ENCODE measurements around the gene SPP1. TPM values are rescaled to one million over a fixed set of nuclear protein-coding genes. Genes with fewer than 3 reads are reported as not detected.

The SPP1 gene
- total RNA-seq, 1 experiment from 2014 or later, result not detected

- POLR2A ChIA-PET, result interaction anchor here (0.6 to 1.8 kb wide), 4 partner anchors 11 to 1464 kb away, joined by 3 to 5 read pairs (median 3); no protein-coding TSS in a partner anchor
Observed at GRCh38 chr4:87962398-87963146, 12.9 kb upstream of the SPP1 start.

GRCh38 chr4:87965501-87965975 is 10.0 kb upstream of the SPP1 start:
- intact Hi-C loops (cut with micrococcal nuclease), result no loop called here
- DNase-seq (ENCODE audit: unreplicated experiment), result no peak
- ChIA-PET POLR2A (no interaction called here), CTCF (interaction anchor here (2.3 kb wide), 1 partner anchor 117 kb away, joined by 8 read pairs; no protein-coding TSS in a partner anchor)
- Mint-ChIP-seq H3K4me1 (ENCODE audit: insufficient read depth, unreplicated experiment) (no peaks in the 10 kb centered on the region), H3K27me3 (ENCODE audit: insufficient read depth, unreplicated experiment) (no peaks in the 10 kb centered on the region), H3K36me3 (ENCODE audit: insufficient read depth, unreplicated experiment) (no peaks in the 10 kb centered on the region), H3K4me3 (ENCODE audit: unreplicated experiment) (no peak overlapping the region), H3K9me3 (ENCODE audit: unreplicated experiment) (no peaks in the 10 kb centered on the region), H3K27ac (ENCODE audit: low read depth, unreplicated experiment) (no peak overlapping the region)
- BruUV-seq (replicated peaks), result no TSS peak
- TF ChIP-seq CTCF (IDR thresholded peaks at IDR 0.05; ENCODE audit: unreplicated experiment), result no peak

More at GRCh38 chr4:87962398-87963146, 12.9 kb upstream of the SPP1 start:
- Mint-ChIP-seq H3K36me3 (ENCODE audit: insufficient read depth, unreplicated experiment) (no peaks in the 10 kb centered on the region), H3K27ac (ENCODE audit: low read depth, unreplicated experiment) (peak overlapping the region; percentile 46), H3K27me3 (ENCODE audit: insufficient read depth, unreplicated experiment) (no peaks in the 10 kb centered on the region), H3K9me3 (ENCODE audit: unreplicated experiment) (no peaks in the 10 kb centered on the region), H3K4me1 (ENCODE audit: insufficient read depth, unreplicated experiment) (no peaks in the 10 kb centered on the region), H3K4me3 (ENCODE audit: unreplicated experiment) (no peak overlapping the region)
- CTCF ChIA-PET, result interaction anchor here (0.7 to 3.2 kb wide), 5 partner anchors 11 to 418 kb away, joined by 3 to 19 read pairs (median 6); no protein-coding TSS in a partner anchor
- TF ChIP-seq CTCF (IDR thresholded peaks at IDR 0.05; ENCODE audit: unreplicated experiment), result no peak
- BruUV-seq (replicated peaks), result no TSS peak
- DNase-seq (ENCODE audit: unreplicated experiment), result no peak
- intact Hi-C loops (cut with micrococcal nuclease), result no loop called here

GRCh38 chr4:87966095-87966496 is 9.4 kb upstream of the SPP1 start:
- no peak overlapping the region for H3K27ac Mint-ChIP-seq (ENCODE audit: low read depth, unreplicated experiment)
- ChIA-PET POLR2A (no interaction called here), CTCF (interaction anchor here (1.3 to 1.4 kb wide), 2 partner anchors 12 to 113 kb away, joined by 3 read pairs; no protein-coding TSS in a partner anchor)
- no peak for DNase-seq (ENCODE audit: unreplicated experiment)
- H3K36me3 Mint-ChIP-seq (ENCODE audit: insufficient read depth, unreplicated experiment), result no peaks in the 10 kb centered on the region
- no peaks in the 10 kb centered on the region for H3K4me1 Mint-ChIP-seq (ENCODE audit: insufficient read depth, unreplicated experiment)
- H3K4me3 Mint-ChIP-seq (ENCODE audit: unreplicated experiment), result no peak overlapping the region
- intact Hi-C loops (cut with micrococcal nuclease), result no loop called here
- H3K9me3 Mint-ChIP-seq (ENCODE audit: unreplicated experiment), result no peaks in the 10 kb centered on the region
- BruUV-seq (replicated peaks), result no TSS peak
- no peak for TF ChIP-seq CTCF (IDR thresholded peaks at IDR 0.05; ENCODE audit: unreplicated experiment)
- H3K27me3 Mint-ChIP-seq (ENCODE audit: insufficient read depth, unreplicated experiment), result no peaks in the 10 kb centered on the region

DNA sequence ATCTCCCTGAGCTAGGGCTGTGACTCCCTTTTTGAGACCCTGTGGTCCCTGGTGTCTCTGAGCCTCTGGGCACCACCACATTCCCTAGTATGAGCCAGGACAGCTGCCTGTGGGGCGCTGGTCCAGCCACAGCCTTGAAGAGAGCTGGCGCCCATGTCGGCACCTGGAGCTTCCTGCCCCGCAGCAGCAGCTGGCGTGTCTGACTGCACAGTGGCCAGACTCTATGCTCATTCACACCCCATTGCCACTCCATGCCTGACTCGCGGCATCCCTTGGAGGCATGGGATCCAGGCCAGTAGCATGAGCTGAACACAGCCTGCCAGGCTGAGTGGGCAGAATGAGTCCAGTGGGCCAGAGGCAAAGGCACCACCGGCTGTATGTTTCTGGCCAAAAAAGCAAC is 8.3 kb upstream of the SPP1 start:
- Mint-ChIP-seq H3K27me3 (ENCODE audit: insufficient read depth, unreplicated experiment) (no peaks in the 10 kb centered on the region), H3K9me3 (ENCODE audit: unreplicated experiment) (no peaks in the 10 kb centered on the region), H3K27ac (ENCODE audit: low read depth, unreplicated experiment) (no peak overlapping the region), H3K36me3 (ENCODE audit: insufficient read depth, unreplicated experiment) (no peaks in the 10 kb centered on the region), H3K4me1 (ENCODE audit: insufficient read depth, unreplicated experiment) (no peaks in the 10 kb centered on the region), H3K4me3 (ENCODE audit: unreplicated experiment) (no peak overlapping the region)
- BruUV-seq (replicated peaks), result no TSS peak
- intact Hi-C loops (cut with micrococcal nuclease), result no loop called here
- DNase-seq (ENCODE audit: unreplicated experiment), result no peak
- no peak for TF ChIP-seq CTCF (IDR thresholded peaks at IDR 0.05; ENCODE audit: unreplicated experiment)
- CTCF ChIA-PET, result interaction anchor here (1.3 to 2.1 kb wide), 4 partner anchors 11 to 118 kb away, joined by 3 to 19 read pairs (median 3); no protein-coding TSS in a partner anchor
- POLR2A ChIA-PET, result interaction anchor here (1.1 kb wide), 1 partner anchor 72 kb away, joined by 3 read pairs; no protein-coding TSS in a partner anchor
